Measurements from ENCODE around the gene SLBP. TPM values are rescaled to one million over a fixed set of nuclear protein-coding genes. Genes with fewer than 3 reads are reported as not detected.

Gene SLBP
- total and polyA plus RNA-seq, 2 of the 8 experiments (the other 6 are each of a cell fraction or from before 2014, with no cell fraction given), result 44.1 to 49.0 TPM

DNA sequence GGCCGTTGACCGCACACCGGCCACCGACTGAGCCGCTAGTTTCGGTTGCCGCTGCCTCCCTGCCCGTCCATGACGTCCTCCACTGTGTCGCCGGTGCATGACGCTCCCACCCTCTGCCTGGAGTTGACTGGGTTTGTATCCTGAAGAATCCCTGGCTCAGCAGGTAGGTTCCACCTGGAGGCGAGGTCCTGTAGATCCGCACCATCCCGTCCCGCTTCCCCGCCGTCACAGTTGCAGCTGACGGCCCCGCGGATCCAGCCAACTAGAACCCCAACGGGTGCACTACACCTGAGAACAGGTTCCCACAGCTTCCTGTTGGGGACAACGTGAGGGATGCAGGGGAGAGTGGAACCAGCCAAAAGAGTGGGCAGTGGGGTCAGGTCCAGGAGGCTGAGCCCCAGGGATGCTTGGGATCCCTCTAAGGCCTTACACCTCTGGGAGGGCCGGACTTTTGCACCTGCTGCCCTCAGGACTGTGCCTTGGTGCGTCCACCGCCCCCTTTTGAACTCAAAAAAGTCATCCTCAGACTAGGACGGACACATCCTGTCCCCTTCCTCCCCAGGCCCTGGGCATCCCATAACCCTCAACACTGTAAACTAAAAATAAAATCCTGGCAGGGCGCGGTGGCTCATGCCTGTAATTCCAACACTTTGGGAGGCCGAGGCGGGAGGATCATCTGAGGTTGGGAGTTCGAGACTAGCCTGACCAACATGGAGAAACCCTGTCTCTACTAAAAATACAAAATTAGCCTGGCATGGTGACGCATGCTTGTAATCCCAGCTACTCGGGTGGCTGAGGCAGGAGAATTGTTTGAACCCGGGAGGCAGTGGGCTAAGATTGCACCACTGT lies 1.1 kb upstream of the SLBP start:
- H2AK5ac ChIP-seq (ENCODE audit: low read depth, low read length), result peak overlapping the region; percentile 91
- H2BK20ac ChIP-seq (ENCODE audit: low read length), result 0 out of 2 replicates have a peak overlapping the region, but pooled peaks have one; percentile 32
- H4K91ac ChIP-seq (replicated peaks; ENCODE audit: insufficient read length, low read length), result peak overlapping the region; percentile 82
- 31% methylated on average over 34 of the region's 35 CpGs; no CpG with 5 or more reads in 1 of the 2 experiments for WGBS, 2 experiments (ENCODE audit: extremely low coverage in 1 of 2, insufficient coverage in 1 of 2, insufficient read length in 1 of 2, insufficient replicate concordance in 2 of 2, low coverage in 1 of 2, low lambda C conversion rate in 2 of 2, missing lambda C conversion rate in 1 of 2)
- no peak overlapping the region for H3K14ac ChIP-seq (ENCODE audit: insufficient read length)
- DNase-seq (ENCODE audit: low read depth in 1 of 2, low spot score in 2 of 2) (no peak), FAIRE-seq (no peak)
- H4K20me1 ChIP-seq (replicated peaks in 1 of 2; ENCODE audit: control insufficient read depth in 1 of 2, insufficient read depth in 2 of 2, low read length in 2 of 2), result peaks cover 3 to 27% of the 10 kb centered on the region in 2 experiments
- H3K36me3 ChIP-seq (ENCODE audit: control insufficient read depth in 2 of 4, insufficient read depth in 4 of 4, low read length in 3 of 4), result peaks cover 3 to 10% (median 7%) of the 10 kb centered on the region in 4 experiments; a peak in 7 of 8 replicates
- peak overlapping the region in 3 of 4 experiments; percentile 70 to 90 (median 87); a peak in 6 of 7 replicates for H3K9ac ChIP-seq (replicated peaks in 1 of 4; ENCODE audit: extremely low read depth in 1 of 4, low read depth in 3 of 4, low read length in 3 of 4)
- H4K8ac ChIP-seq (ENCODE audit: extremely low read depth, insufficient read depth, low read length), result peak overlapping the region; percentile 92; the same call in 1 of the 2 replicates
- no peak overlapping the region for H3K4ac ChIP-seq (replicated peaks; ENCODE audit: insufficient read length, low read depth, low read length)
- H3K56ac ChIP-seq (replicated peaks; ENCODE audit: insufficient read length, low read depth, low read length), result peak overlapping the region; percentile 74
- peaks cover 16% of the 10 kb centered on the region for H3K79me1 ChIP-seq (ENCODE audit: low read depth, low read length)
- H3K27me3 ChIP-seq (replicated peaks in 1 of 4; ENCODE audit: control insufficient read depth in 3 of 4, extremely low read depth in 1 of 4, insufficient read depth in 3 of 4, low read length in 3 of 4), result no peaks in the 10 kb centered on the region
- no peak overlapping the region for H2BK15ac ChIP-seq (ENCODE audit: low read length)
- H3K23me2 ChIP-seq (ENCODE audit: low read depth, low read length), result peaks cover 12% of the 10 kb centered on the region; the same call in 1 of the 2 replicates
- peak overlapping the region; percentile 87 for H2BK12ac ChIP-seq (ENCODE audit: low read depth, low read length)
- H3K9me3 ChIP-seq (ENCODE audit: insufficient read depth in 2 of 2, low read depth in 1 of 2, low read length in 1 of 2), result no peaks in the 10 kb centered on the region
- no peak overlapping the region for H2BK120ac ChIP-seq (replicated peaks; ENCODE audit: low read depth, low read length)
- peak overlapping the region; percentile 93 for H2BK5ac ChIP-seq (ENCODE audit: low read depth, low read length)
- peak overlapping the region; percentile 48; the same call in 1 of the 2 replicates for H3K18ac ChIP-seq (ENCODE audit: extremely low read depth, low read length)
- H3K27ac ChIP-seq (ENCODE audit: low read depth, low read length), result peak overlapping the region; percentile 95; the same call in 1 of the 2 replicates
- peaks cover 9 to 30% of the 10 kb centered on the region in 2 experiments for H3K79me2 ChIP-seq (ENCODE audit: control insufficient read depth in 1 of 2, insufficient read depth in 2 of 2, low read length in 2 of 2)
- H2AFZ ChIP-seq (ENCODE audit: low read length), result peak overlapping the region; percentile 7; the same call in 1 of the 2 replicates
- peak overlapping the region; percentile 62 for H4K5ac ChIP-seq (ENCODE audit: insufficient read length, low read depth, low read length)
- peak overlapping the region; percentile 52 to 89 (median 86) for H3K4me3 ChIP-seq (ENCODE audit: extremely low read depth in 1 of 4, insufficient read depth in 2 of 4, low read depth in 3 of 4, low read length in 4 of 4)
- peaks cover 0 to 12% (median 3%) of the 10 kb centered on the region in 4 experiments; a peak in 4 of 7 replicates for H3K4me1 ChIP-seq (replicated peaks in 1 of 4; ENCODE audit: control insufficient read depth in 3 of 4, insufficient read depth in 4 of 4, low read length in 3 of 4)
- CTCF ChIA-PET (ENCODE audit: partially characterized antibody), result interaction anchor here (0.8 to 3.0 kb wide), 5 partner anchors 9 to 35 kb away, joined by 3 to 13 read pairs (median 6); no protein-coding TSS in a partner anchor
- H3K23ac ChIP-seq (ENCODE audit: insufficient read length), result no peak overlapping the region
- POLR2A ChIA-PET (ENCODE audit: partially characterized antibody), result interaction anchor here (0.6 to 7.9 kb wide), 11 partner anchors 9 to 235 kb away, joined by 3 to 100 read pairs (median 4); partner anchors contain the start of genes FGFR3, TACC3 and TMEM129
- H3K4me2 ChIP-seq (ENCODE audit: insufficient read depth in 1 of 2, low read depth in 2 of 2, low read length in 2 of 2), result peak overlapping the region; percentile 84 to 86
- TF ChIP-seq KDM4A (IDR thresholded peaks at IDR 0.05; ENCODE audit: low read depth, low read length, severe bottlenecking), result peak; percentile 79
- peak; percentile 80 for TF ChIP-seq SAP30 (IDR thresholded peaks at IDR 0.05; ENCODE audit: insufficient read depth, insufficient replicate concordance, low read length)
- TF ChIP-seq CTBP2 (IDR thresholded peaks at IDR 0.05; ENCODE audit: borderline replicate concordance, insufficient read depth, insufficient read length, low read length), result no peak
- peak; percentile 97 for TF ChIP-seq CREB1 (IDR thresholded peaks at IDR 0.05)
- 0 out of 4 replicates have a peak, but pooled peaks of 1 of the 2 experiments have one; percentile 37 for TF ChIP-seq HDAC2 (IDR thresholded peaks at IDR 0.05; ENCODE audit: borderline replicate concordance in 1 of 2, low read depth in 2 of 2, low read length in 2 of 2)
- no peak for TF ChIP-seq MAFK (IDR thresholded peaks at IDR 0.05; ENCODE audit: low read depth, low read length)
- peak; percentile 43 for TF ChIP-seq ASH2L (IDR thresholded peaks at IDR 0.05; ENCODE audit: low read length)
- peak; percentile 71 for TF ChIP-seq POLR2AphosphoS5 (IDR thresholded peaks at IDR 0.05; ENCODE audit: low read depth, low read length)
- no peak for TF ChIP-seq SUZ12 (IDR thresholded peaks at IDR 0.05; ENCODE audit: low read length)

All from H1 (cell line).